HCT116 (cell line): ENCODE data around the gene EGFR.

ENCODE experiments used
- CEBPB ChIP-seq: IDR thresholded peaks from 2 replicates; pipeline ENCODE4 v1.6.1; 2012; ENCODE audit warnings: low read depth
- EZH2 ChIP-seq: fragments of 200-600 bp; sonication (generic); IDR thresholded peaks from 2 replicates; pipeline ENCODE4 v1.6.1; 2017; ENCODE audit warnings: antibody characterized with exemption, mixed run types
- JUND ChIP-seq: IDR thresholded peaks from 2 replicates; pipeline ENCODE4 v1.6.1; 2012
- POLR2A ChIP-seq: IDR thresholded peaks from 2 replicates; pipeline ENCODE4 v1.7.0; 2011; ENCODE audit warnings: borderline replicate concordance; ENCODE audit not compliant: insufficient read depth, insufficient read length; ENCODE audit errors: extremely low read depth
- POLR2AphosphoS5 ChIP-seq: IDR thresholded peaks from 2 replicates; pipeline ENCODE4 v1.6.1; 2011; ENCODE audit warnings: mild to moderate bottlenecking, low read depth, low read length, moderate library complexity
- RAD21 ChIP-seq: IDR thresholded peaks from 2 replicates; pipeline ENCODE4 v1.6.1; 2012; ENCODE audit warnings: low read depth, mild to moderate bottlenecking
- TCF7L2 ChIP-seq: IDR thresholded peaks from 2 replicates; pipeline ENCODE4 v1.7.0; 2011; ENCODE audit warnings: borderline replicate concordance, inconsistent platforms; ENCODE audit not compliant: insufficient read depth, insufficient read length; ENCODE audit errors: extremely low read depth
- ZFX ChIP-seq: fragments of 450-650 bp; IDR thresholded peaks from 2 replicates; pipeline ENCODE4 v1.6.1; 2017
- TF ChIP-seq, protein P1 (sequence below), 3 experiments: fragments of 200-600 bp in 1 of 3; sonication (generic) in 1 of 3; IDR thresholded peaks in 2 of 3; conservative IDR thresholded peaks in 1 of 3; 2 replicates each; pipeline ENCODE4 v1.5.1; 2012 to 2017; ENCODE audit warnings: low read depth in 2 of 3, low read length in 2 of 3, antibody characterized with exemption in 1 of 3, borderline replicate concordance in 1 of 3, control low read depth in 1 of 3, mild to moderate bottlenecking in 1 of 3, mixed read lengths in 1 of 3, mixed run types in 1 of 3, moderate library complexity in 1 of 3; ENCODE audit not compliant: insufficient read depth in 1 of 3
- TF ChIP-seq, protein P2 (sequence below): IDR thresholded peaks from 2 replicates; pipeline ENCODE4 v1.6.1; 2012; ENCODE audit warnings: low read depth
- TF ChIP-seq, protein P3 (sequence below): IDR thresholded peaks from 2 replicates; pipeline ENCODE4 v1.6.1; 2012

DNA sequence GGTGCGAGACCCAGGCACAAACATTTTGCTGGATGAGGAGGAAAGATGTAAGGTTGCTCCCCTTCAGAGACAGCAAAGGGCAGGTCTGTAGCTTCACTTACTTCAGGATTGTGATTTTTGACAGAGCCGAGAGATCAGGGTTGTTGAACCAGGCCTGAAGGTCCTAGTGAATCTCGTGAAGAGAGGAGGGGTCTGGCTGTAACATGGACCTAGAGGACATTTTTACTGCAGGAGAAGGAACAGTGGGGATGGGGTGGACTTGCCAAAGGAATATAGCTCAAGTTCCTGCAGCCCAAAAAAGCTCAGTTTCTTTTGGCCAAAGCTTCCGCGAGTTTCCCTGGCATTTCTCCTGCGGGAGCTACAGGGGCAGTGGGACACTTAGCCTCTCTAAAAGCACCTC lies 976 bp upstream of the EGFR start:
- TF ChIP-seq, protein P1, sequence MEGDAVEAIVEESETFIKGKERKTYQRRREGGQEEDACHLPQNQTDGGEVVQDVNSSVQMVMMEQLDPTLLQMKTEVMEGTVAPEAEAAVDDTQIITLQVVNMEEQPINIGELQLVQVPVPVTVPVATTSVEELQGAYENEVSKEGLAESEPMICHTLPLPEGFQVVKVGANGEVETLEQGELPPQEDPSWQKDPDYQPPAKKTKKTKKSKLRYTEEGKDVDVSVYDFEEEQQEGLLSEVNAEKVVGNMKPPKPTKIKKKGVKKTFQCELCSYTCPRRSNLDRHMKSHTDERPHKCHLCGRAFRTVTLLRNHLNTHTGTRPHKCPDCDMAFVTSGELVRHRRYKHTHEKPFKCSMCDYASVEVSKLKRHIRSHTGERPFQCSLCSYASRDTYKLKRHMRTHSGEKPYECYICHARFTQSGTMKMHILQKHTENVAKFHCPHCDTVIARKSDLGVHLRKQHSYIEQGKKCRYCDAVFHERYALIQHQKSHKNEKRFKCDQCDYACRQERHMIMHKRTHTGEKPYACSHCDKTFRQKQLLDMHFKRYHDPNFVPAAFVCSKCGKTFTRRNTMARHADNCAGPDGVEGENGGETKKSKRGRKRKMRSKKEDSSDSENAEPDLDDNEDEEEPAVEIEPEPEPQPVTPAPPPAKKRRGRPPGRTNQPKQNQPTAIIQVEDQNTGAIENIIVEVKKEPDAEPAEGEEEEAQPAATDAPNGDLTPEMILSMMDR (IDR thresholded peaks at IDR 0.05 in 2 of 3, conservative IDR thresholded peaks at IDR 0.05 in 1 of 3; ENCODE audit: borderline replicate concordance in 1 of 3, insufficient read depth in 1 of 3, low read depth in 2 of 3, low read length in 2 of 3) = no peak
- TF ChIP-seq POLR2A = no peak
- TF ChIP-seq, protein P2, sequence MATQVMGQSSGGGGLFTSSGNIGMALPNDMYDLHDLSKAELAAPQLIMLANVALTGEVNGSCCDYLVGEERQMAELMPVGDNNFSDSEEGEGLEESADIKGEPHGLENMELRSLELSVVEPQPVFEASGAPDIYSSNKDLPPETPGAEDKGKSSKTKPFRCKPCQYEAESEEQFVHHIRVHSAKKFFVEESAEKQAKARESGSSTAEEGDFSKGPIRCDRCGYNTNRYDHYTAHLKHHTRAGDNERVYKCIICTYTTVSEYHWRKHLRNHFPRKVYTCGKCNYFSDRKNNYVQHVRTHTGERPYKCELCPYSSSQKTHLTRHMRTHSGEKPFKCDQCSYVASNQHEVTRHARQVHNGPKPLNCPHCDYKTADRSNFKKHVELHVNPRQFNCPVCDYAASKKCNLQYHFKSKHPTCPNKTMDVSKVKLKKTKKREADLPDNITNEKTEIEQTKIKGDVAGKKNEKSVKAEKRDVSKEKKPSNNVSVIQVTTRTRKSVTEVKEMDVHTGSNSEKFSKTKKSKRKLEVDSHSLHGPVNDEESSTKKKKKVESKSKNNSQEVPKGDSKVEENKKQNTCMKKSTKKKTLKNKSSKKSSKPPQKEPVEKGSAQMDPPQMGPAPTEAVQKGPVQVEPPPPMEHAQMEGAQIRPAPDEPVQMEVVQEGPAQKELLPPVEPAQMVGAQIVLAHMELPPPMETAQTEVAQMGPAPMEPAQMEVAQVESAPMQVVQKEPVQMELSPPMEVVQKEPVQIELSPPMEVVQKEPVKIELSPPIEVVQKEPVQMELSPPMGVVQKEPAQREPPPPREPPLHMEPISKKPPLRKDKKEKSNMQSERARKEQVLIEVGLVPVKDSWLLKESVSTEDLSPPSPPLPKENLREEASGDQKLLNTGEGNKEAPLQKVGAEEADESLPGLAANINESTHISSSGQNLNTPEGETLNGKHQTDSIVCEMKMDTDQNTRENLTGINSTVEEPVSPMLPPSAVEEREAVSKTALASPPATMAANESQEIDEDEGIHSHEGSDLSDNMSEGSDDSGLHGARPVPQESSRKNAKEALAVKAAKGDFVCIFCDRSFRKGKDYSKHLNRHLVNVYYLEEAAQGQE = no peak
- no peak for TF ChIP-seq RAD21
- TF ChIP-seq POLR2AphosphoS5 = no peak
- no peak for TF ChIP-seq TCF7L2
- TF ChIP-seq CEBPB = no peak
- TF ChIP-seq, protein P3, sequence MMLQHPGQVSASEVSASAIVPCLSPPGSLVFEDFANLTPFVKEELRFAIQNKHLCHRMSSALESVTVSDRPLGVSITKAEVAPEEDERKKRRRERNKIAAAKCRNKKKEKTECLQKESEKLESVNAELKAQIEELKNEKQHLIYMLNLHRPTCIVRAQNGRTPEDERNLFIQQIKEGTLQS = no peak
- TF ChIP-seq EZH2 = no peak
- TF ChIP-seq ZFX = no peak
- no peak for TF ChIP-seq JUND
